H1 (cell line): ENCODE data around the gene SORCS3. TPM values are rescaled to one million over a fixed set of nuclear protein-coding genes. Genes with fewer than 3 reads are reported as not detected.

Source experiments
- POLR2AphosphoS5 ChIP-seq: IDR thresholded peaks from 2 replicates; pipeline ENCODE4 v1.6.1; 2011; ENCODE audit warnings: low read depth, low read length
- SP4 ChIP-seq: IDR thresholded peaks from 2 replicates; pipeline ENCODE4 v1.6.1; 2012; ENCODE audit warnings: low read length, inconsistent platforms
- USF2 ChIP-seq: IDR thresholded peaks from 2 replicates; pipeline ENCODE4 v1.6.1; 2011; ENCODE audit warnings: low read length, improper control_type of control experiment
- YY1 ChIP-seq: IDR thresholded peaks from 2 replicates; pipeline ENCODE4 v1.6.1; 2011; ENCODE audit warnings: low read depth, mild to moderate bottlenecking, low read length
- polyA plus RNA-seq, 7 experiments: library from polyadenylated mRNA; depleted of rRNA in 3 of 7; stranded (reverse) in 5 of 7; unstranded in 2 of 7; fragments of >200 nt in 5 of 7; fragments of 200-250 nt in 2 of 7; gene quantifications; 1 replicate in 5 of 7; 2 replicates in 1 of 7; 4 replicates in 1 of 7; pipeline versions ENCODE4 v1.2.1 to v1.2.3, GENCODE V29; 2011 to 2013; ENCODE audit warnings: missing spikeins in 2 of 7, mixed read lengths in 2 of 7
- total RNA-seq: library from RNA; stranded (reverse); fragmentation: NEBNext Ultra II Directional; extraction: Animal tissue kit (Norgen Biotek cat#: 25700); gene quantifications from 2 replicates; pipeline ENCODE4 v1.2.1, GENCODE V29; 2021

The SORCS3 gene
- total and polyA plus RNA-seq, 2 of the 8 experiments (the other 6 are each of a cell fraction or from before 2014, with no cell fraction given) = 0.26 to 0.88 TPM

- no peak for TF ChIP-seq USF2
- no peak for TF ChIP-seq YY1
- TF ChIP-seq POLR2AphosphoS5 = no peak
- no peak for TF ChIP-seq SP4
These were observed 49.9 kb downstream of the SORCS3 start (continued) for GRCh38 chr10:104690959-104691358.
